IPS-15b (cell line): ENCODE measurements around the gene ZFX.

ENCODE experiments used
- H3K27me3 ChIP-seq: one replicate; pipeline ENCODE4 v1.6.1; 2013; ENCODE audit warnings: low read length; ENCODE audit not compliant: control insufficient read depth, insufficient read depth
- H3K36me3 ChIP-seq: one replicate; pipeline ENCODE4 v1.6.1; 2013; ENCODE audit warnings: low read length; ENCODE audit not compliant: control insufficient read depth, insufficient read depth
- H3K4me1 ChIP-seq: one replicate; pipeline ENCODE4 v1.6.1; 2013; ENCODE audit warnings: mild to moderate bottlenecking, low read length; ENCODE audit not compliant: control insufficient read depth, insufficient read depth
- H3K4me3 ChIP-seq: one replicate; pipeline ENCODE4 v1.5.1; 2013; ENCODE audit warnings: low read depth, low read length
- H3K9ac ChIP-seq: one replicate; pipeline ENCODE4 v1.6.1; 2013; ENCODE audit warnings: low read depth, mild to moderate bottlenecking, low read length
- H3K9me3 ChIP-seq: one replicate; pipeline ENCODE4 v1.6.1; 2013; ENCODE audit warnings: mild to moderate bottlenecking, low read length; ENCODE audit not compliant: control insufficient read depth, insufficient read depth

Gene ZFX

DNA sequence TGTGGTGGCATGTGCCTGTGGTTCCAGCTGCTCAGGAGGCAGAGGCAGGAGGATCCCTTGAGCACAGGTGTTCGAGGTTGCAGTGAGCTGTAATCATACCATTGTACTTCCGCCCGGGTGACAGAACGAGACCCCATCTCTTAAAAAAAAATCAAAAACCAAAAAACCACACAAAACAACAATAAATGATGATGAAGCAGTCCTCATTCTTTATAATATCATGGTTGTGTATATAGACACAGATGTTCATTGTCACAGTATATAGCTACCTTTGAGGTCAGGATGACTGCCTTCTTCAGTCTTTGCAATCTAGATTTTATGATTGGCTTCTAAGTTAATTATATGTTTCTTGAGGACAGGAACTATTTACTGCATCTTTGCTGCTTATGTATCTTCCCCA, 37.0 kb downstream of the ZFX start:
- Histone ChIP-seq H3K36me3 (no peaks in the 10 kb centered on the region), H3K9me3 (no peaks in the 10 kb centered on the region), H3K4me1 (no peaks in the 10 kb centered on the region), H3K27me3 (no peaks in the 10 kb centered on the region), H3K9ac (no peak overlapping the region), H3K4me3 (no peak overlapping the region)

GRCh38 chrX:24186986-24187385, 37.5 kb downstream of the ZFX start:
- Histone ChIP-seq H3K27me3 (no peaks in the 10 kb centered on the region), H3K4me1 (no peaks in the 10 kb centered on the region), H3K9me3 (no peaks in the 10 kb centered on the region), H3K9ac (no peak overlapping the region), H3K36me3 (no peaks in the 10 kb centered on the region), H3K4me3 (no peak overlapping the region)

- Histone ChIP-seq H3K9ac (no peak overlapping the region), H3K4me1 (no peaks in the 10 kb centered on the region), H3K27me3 (no peaks in the 10 kb centered on the region), H3K9me3 (no peaks in the 10 kb centered on the region), H3K36me3 (no peaks in the 10 kb centered on the region), H3K4me3 (no peak overlapping the region)
Observed at GRCh38 chrX:24189490-24189889, 40.0 kb downstream of the ZFX start.

DNA sequence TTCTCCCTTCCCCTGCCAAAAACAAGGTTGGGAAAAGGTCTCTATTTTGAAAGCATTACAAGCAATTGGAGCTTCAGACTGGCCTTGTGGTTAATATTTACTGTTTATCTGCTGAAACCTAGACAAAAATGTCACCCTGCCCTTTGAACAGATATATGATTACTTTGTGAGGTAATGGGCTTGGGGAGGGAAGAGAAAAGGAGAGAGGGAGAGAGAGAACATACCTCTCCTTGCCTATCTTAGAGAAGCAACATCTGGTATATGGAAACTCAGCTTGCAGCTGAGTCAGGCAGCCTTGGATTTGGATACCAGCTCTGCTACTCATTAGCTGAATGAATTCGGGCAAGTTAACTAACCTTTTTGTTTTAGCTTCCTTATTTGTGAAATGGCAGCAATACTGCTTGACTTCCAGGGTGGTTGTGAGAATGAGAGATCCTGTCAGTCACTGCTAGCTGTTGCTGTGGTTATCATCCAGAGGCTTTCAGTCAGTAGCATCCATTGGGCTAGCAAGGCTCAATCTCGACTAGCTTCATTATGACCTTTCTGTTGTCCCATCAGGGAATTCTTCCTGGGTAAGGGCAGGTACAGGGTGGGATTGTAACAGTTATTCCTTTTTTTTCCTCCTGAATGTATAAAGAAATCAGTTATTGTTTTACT, 41.1 kb downstream of the ZFX start:
- H3K4me1 ChIP-seq, result no peaks in the 10 kb centered on the region
- H3K9me3 ChIP-seq, result no peaks in the 10 kb centered on the region
- no peaks in the 10 kb centered on the region for H3K27me3 ChIP-seq
- H3K36me3 ChIP-seq, result no peaks in the 10 kb centered on the region
- no peak overlapping the region for H3K4me3 ChIP-seq
- H3K9ac ChIP-seq, result no peak overlapping the region

DNA sequence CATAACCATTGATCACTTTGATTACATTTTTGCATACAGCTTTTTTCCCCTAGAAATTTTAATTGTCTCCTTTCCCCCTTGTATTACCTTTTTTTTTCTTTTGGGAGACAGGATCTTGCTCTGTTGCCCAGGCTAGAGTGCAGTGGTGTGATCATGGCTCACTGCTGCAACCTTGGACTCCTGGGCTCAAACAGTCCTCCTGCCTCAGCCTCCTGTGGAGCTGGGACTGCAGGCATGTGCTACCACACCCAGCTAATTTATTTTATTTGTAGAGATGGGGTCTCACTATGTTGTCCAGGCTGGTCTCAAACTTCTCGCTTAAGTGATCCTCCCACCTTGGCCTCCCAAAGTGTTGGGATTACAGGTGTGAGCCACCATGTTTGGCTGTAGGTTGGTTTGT, 47.0 kb downstream of the ZFX start:
- Histone ChIP-seq H3K36me3 (no peaks in the 10 kb centered on the region), H3K9me3 (no peaks in the 10 kb centered on the region), H3K9ac (no peak overlapping the region), H3K4me1 (no peaks in the 10 kb centered on the region), H3K4me3 (no peak overlapping the region), H3K27me3 (no peaks in the 10 kb centered on the region)

GRCh38 chrX:24198101-24198500, 48.6 kb downstream of the ZFX start:
- Histone ChIP-seq H3K4me1 (no peaks in the 10 kb centered on the region), H3K4me3 (no peak overlapping the region), H3K9me3 (no peaks in the 10 kb centered on the region), H3K36me3 (no peaks in the 10 kb centered on the region), H3K9ac (no peak overlapping the region), H3K27me3 (no peaks in the 10 kb centered on the region)

DNA sequence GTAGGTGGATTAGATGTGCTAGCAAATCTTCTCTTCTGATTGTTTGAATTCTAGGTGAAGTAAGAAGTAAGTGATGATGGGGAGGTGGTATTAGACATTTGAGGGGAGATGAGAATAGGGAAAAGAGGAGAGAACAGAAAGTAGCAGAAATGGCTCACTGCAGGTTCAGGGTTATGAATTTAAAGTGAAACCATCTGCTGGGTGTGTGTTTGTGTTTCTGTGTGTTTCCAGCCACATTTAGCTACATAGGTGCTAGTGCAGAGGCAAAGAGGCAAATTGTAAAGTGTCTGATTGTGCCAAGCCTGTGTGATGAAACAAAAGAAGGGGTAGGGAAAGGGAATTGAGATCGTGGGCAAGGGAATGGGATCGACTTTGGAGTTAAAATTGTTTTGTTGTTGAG, 50.6 kb downstream of the ZFX start:
- Histone ChIP-seq H3K27me3 (no peaks in the 10 kb centered on the region), H3K4me1 (no peaks in the 10 kb centered on the region), H3K36me3 (no peaks in the 10 kb centered on the region)

GRCh38 chrX:24201216-24201615, 51.7 kb downstream of the ZFX start:
- H3K36me3 ChIP-seq, result no peaks in the 10 kb centered on the region
- no peaks in the 10 kb centered on the region for H3K27me3 ChIP-seq
- no peak overlapping the region for H3K9ac ChIP-seq
- H3K4me3 ChIP-seq, result no peak overlapping the region
- H3K9me3 ChIP-seq, result no peaks in the 10 kb centered on the region
- H3K4me1 ChIP-seq, result no peaks in the 10 kb centered on the region

More for the DNA sequence above, 50.6 kb downstream of the ZFX start:
- no peak overlapping the region for H3K9ac ChIP-seq
- no peaks in the 10 kb centered on the region for H3K9me3 ChIP-seq
- no peak overlapping the region for H3K4me3 ChIP-seq

DNA sequence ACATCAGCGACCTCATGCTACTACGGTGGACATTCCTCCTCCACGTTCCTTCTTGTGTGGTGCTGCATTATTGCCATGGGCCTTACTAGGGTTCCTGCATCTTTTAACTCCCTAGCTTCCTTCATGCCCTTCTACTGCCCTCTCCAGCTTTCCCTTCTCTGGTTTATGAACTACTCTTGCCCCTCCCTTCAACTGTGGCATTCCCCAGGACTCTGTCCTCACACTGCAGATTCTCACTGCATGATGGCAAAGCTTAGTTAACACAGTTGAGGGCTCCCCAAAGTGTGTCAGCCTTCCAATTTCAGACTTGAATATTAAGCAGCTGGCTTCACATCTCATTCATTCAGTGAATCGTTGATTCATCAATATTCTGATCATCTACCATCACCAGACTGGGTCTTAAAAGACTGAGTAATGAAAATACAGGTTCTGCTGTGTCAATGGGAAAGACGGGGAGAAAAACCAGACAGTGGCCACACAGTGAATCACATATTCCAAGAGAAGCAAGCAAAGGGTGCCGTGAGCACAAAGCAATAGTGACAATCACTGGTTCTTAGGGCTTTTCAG, 53.0 kb downstream of the ZFX start:
- Histone ChIP-seq H3K36me3 (no peaks in the 10 kb centered on the region), H3K27me3 (no peaks in the 10 kb centered on the region), H3K4me1 (no peaks in the 10 kb centered on the region), H3K9me3 (no peaks in the 10 kb centered on the region), H3K4me3 (no peak overlapping the region), H3K9ac (no peak overlapping the region)

GRCh38 chrX:24203072-24203808, 53.7 kb downstream of the ZFX start:
- Histone ChIP-seq H3K4me1 (no peaks in the 10 kb centered on the region), H3K36me3 (no peaks in the 10 kb centered on the region)

GRCh38 chrX:24204331-24204730, 54.8 kb downstream of the ZFX start:
- Histone ChIP-seq H3K27me3 (no peaks in the 10 kb centered on the region), H3K9me3 (no peaks in the 10 kb centered on the region), H3K4me3 (no peak overlapping the region), H3K36me3 (no peaks in the 10 kb centered on the region), H3K9ac (no peak overlapping the region), H3K4me1 (no peaks in the 10 kb centered on the region)

More at GRCh38 chrX:24203072-24203808, 53.7 kb downstream of the ZFX start:
- H3K27me3 ChIP-seq, result no peaks in the 10 kb centered on the region
- H3K9me3 ChIP-seq, result no peaks in the 10 kb centered on the region
- no peak overlapping the region for H3K9ac ChIP-seq
- no peak overlapping the region for H3K4me3 ChIP-seq

- no peaks in the 10 kb centered on the region for H3K9me3 ChIP-seq
- no peak overlapping the region for H3K9ac ChIP-seq
- H3K4me1 ChIP-seq, result no peaks in the 10 kb centered on the region
- no peak overlapping the region for H3K4me3 ChIP-seq
- no peaks in the 10 kb centered on the region for H3K27me3 ChIP-seq
- peaks cover 1% of the 10 kb centered on the region for H3K36me3 ChIP-seq
Observed at GRCh38 chrX:24204958-24205357, 55.4 kb downstream of the ZFX start.
